HepG2 (cell line): ENCODE data around the gene ZBTB43. TPM values are rescaled to one million over a fixed set of nuclear protein-coding genes. Genes with fewer than 3 reads are reported as not detected.

Source experiments
- ATAC-seq: fragments of 200-7000 bp; cut with Tn5 transposase; 3 replicates; pipeline ENCODE4 v1.9.1; 2020; ENCODE audit warnings: mild to moderate bottlenecking, moderate library complexity
- BruUV-seq: library from RNA; stranded (reverse); fragments of 400-500 nt; replicated peaks from 2 replicates; lab custom pipeline; 2021; lab: Mats Ljungman, UMichigan
- CTCF ChIA-PET: fragments of 300-600 bp; formaldehyde crosslinking; extraction: SDS; loops from one replicate; lab custom pipeline; 2021; ENCODE audit warnings: low total read pairs, inconsistent platforms, low intra/inter-chr PET ratio; lab: Yijun Ruan, JAX
- POLR2A ChIA-PET: fragments of 350-600 bp; sonication (Branson Sonifier 250); formaldehyde crosslinking; loops from one replicate; lab custom pipeline; 2020; ENCODE audit warnings: antibody characterized with exemption, inconsistent platforms; lab: Yijun Ruan, JAX
- DNase-seq: peaks from one replicate; pipeline ENCODE4 v3.0.0-alpha.2; 2015; ENCODE audit warnings: low spot score
- FAIRE-seq: peaks from 3 replicates; lab custom pipeline; 2011; peaks lifted over from hg19 to GRCh38; lab: Jason Lieb, UNC
- H2AFZ ChIP-seq: one replicate; pipeline ENCODE4 v1.6.1; 2011; ENCODE audit warnings: low read length, inconsistent platforms
- H3K27ac ChIP-seq: fragments of 300-600 bp; 3 replicates; pipeline ENCODE4 v1.8.0; 2011; ENCODE audit warnings: mixed run types, mild to moderate bottlenecking, mixed read lengths, low read length, inconsistent platforms; ENCODE audit not compliant: insufficient read depth; ENCODE audit errors: extremely low read length
- H3K27me3 ChIP-seq, 2 experiments: fragments of 200-600 bp in 1 of 2; 2 replicates in 1 of 2; 3 replicates in 1 of 2; pipeline versions ENCODE4 v1.6.0 to v1.8.0; 2011; ENCODE audit warnings: low read length in 2 of 2, mild to moderate bottlenecking in 2 of 2, moderate library complexity in 2 of 2, inconsistent platforms in 1 of 2; ENCODE audit not compliant: insufficient read depth in 2 of 2, control insufficient read depth in 1 of 2
- H3K36me3 ChIP-seq, 2 experiments: fragments of 200-600 bp in 1 of 2; replicated peaks in 1 of 2; 2 replicates in 1 of 2; 3 replicates in 1 of 2; pipeline versions ENCODE4 v1.5.1 to v1.8.0; 2011; ENCODE audit warnings: low read length in 2 of 2, inconsistent platforms in 1 of 2; ENCODE audit not compliant: insufficient read depth in 2 of 2, control insufficient read depth in 1 of 2
- H3K4me1 ChIP-seq: 2 replicates; pipeline ENCODE4 v1.5.1; 2012; ENCODE audit warnings: low read length, inconsistent platforms; ENCODE audit not compliant: insufficient read depth
- H3K4me2 ChIP-seq: 2 replicates; pipeline ENCODE4 v1.6.0; 2011; ENCODE audit warnings: low read depth, low read length, inconsistent platforms
- H3K4me3 ChIP-seq, 3 experiments: fragments of 200-600 bp in 1 of 3; sonication (generic), shearing (Covaris generic) in 1 of 3; replicated peaks in 1 of 3; 2 replicates each; pipeline ENCODE4 v1.5.1; 2011 to 2016; ENCODE audit warnings: low read length in 3 of 3, inconsistent platforms in 2 of 3, low read depth in 2 of 3, mild to moderate bottlenecking in 2 of 3, control low read depth in 1 of 3, mixed read lengths in 1 of 3; ENCODE audit not compliant: insufficient read depth in 1 of 3
- H3K79me2 ChIP-seq: one replicate; pipeline ENCODE4 v1.6.1; 2011; ENCODE audit warnings: low read length, inconsistent platforms; ENCODE audit not compliant: insufficient read depth
- H3K9ac ChIP-seq: 2 replicates; pipeline ENCODE4 v1.6.0; 2011; ENCODE audit warnings: mild to moderate bottlenecking, low read depth, low read length, inconsistent platforms; ENCODE audit not compliant: insufficient read depth
- H3K9me3 ChIP-seq: 2 replicates; pipeline ENCODE4 v1.5.1; 2012; ENCODE audit warnings: mild to moderate bottlenecking, low read length
- H4K20me1 ChIP-seq: 2 replicates; pipeline ENCODE4 v1.6.0; 2011; ENCODE audit warnings: inconsistent platforms, mild to moderate bottlenecking, low read length, moderate library complexity; ENCODE audit not compliant: insufficient read depth
- CHCHD3 ChIP-seq: sonication (generic); formaldehyde crosslinking; IDR thresholded peaks from 2 replicates; pipeline ENCODE4 v1.8.0; 2022; ENCODE audit warnings: mild to moderate bottlenecking, missing genetic modification reagents, moderate library complexity
- ETS1 ChIP-seq: sonication (generic); formaldehyde crosslinking; IDR thresholded peaks from 2 replicates; pipeline ENCODE4 v1.4.0; 2020; ENCODE audit warnings: missing genetic modification reagents
- ETV5 ChIP-seq: IDR thresholded peaks from 2 replicates; pipeline ENCODE4 v1.6.1; 2018; ENCODE audit warnings: missing biosample characterization, missing genetic modification reagents, inconsistent platforms, borderline replicate concordance
- MYC ChIP-seq: sonication (generic); formaldehyde crosslinking; IDR thresholded peaks from 2 replicates; pipeline ENCODE4 v1.9.0; 2021; ENCODE audit warnings: missing genetic modification reagents, borderline replicate concordance
- SNAPC5 ChIP-seq: sonication (generic); formaldehyde crosslinking; IDR thresholded peaks from 2 replicates; pipeline ENCODE4 v1.8.1; 2023; ENCODE audit warnings: mild to moderate bottlenecking, missing genetic modification reagents, borderline replicate concordance
- USF2 ChIP-seq, 2 experiments: sonication (generic) in 1 of 2; formaldehyde crosslinking in 1 of 2; IDR thresholded peaks; 2 replicates each; pipeline versions ENCODE4 v1.5.1 to v1.6.1; 2011 to 2020; ENCODE audit warnings: borderline replicate concordance in 1 of 2, low read depth in 1 of 2, low read length in 1 of 2, mild to moderate bottlenecking in 1 of 2, missing genetic modification reagents in 1 of 2, moderate library complexity in 1 of 2
- ZBTB26 ChIP-seq: IDR thresholded peaks from 2 replicates; pipeline ENCODE4 v1.6.1; 2016; ENCODE audit warnings: missing compliant biosample characterization, missing genetic modification reagents, borderline replicate concordance
- ZBTB8A ChIP-seq: sonication (generic); formaldehyde crosslinking; IDR thresholded peaks from 2 replicates; pipeline ENCODE4 v1.4.0; 2020; ENCODE audit warnings: mild to moderate bottlenecking, low read depth, missing genetic modification reagents, borderline replicate concordance
- ZNF101 ChIP-seq: sonication (generic); formaldehyde crosslinking; IDR thresholded peaks from 2 replicates; pipeline ENCODE4 v1.4.0; 2020; ENCODE audit warnings: mild to moderate bottlenecking, low read depth, missing genetic modification reagents, borderline replicate concordance
- ZNF569 ChIP-seq: sonication (generic); formaldehyde crosslinking; IDR thresholded peaks from 2 replicates; pipeline ENCODE4 v1.5.0; 2020; ENCODE audit warnings: mild to moderate bottlenecking, missing genetic modification reagents, moderate library complexity, borderline replicate concordance
- ZNF574 ChIP-seq: sonication (generic); formaldehyde crosslinking; IDR thresholded peaks from 2 replicates; pipeline ENCODE4 v1.4.0; 2020; ENCODE audit warnings: missing genetic modification reagents
- ZNF577 ChIP-seq: sonication (generic); formaldehyde crosslinking; IDR thresholded peaks from 2 replicates; pipeline ENCODE4 v1.4.0; 2020; ENCODE audit warnings: mild to moderate bottlenecking, low read depth, missing genetic modification reagents, borderline replicate concordance
- ZNF589 ChIP-seq: sonication (generic); formaldehyde crosslinking; conservative IDR thresholded peaks from 2 replicates; pipeline ENCODE4 v1.8.0; 2022; ENCODE audit warnings: mild to moderate bottlenecking, moderate library complexity, missing genetic modification reagents
- ZNF674 ChIP-seq: sonication (generic); formaldehyde crosslinking; IDR thresholded peaks from 2 replicates; pipeline ENCODE4 v1.5.0; 2020; ENCODE audit warnings: low read depth, mild to moderate bottlenecking, missing genetic modification reagents
- ZNF720 ChIP-seq: sonication (generic); formaldehyde crosslinking; IDR thresholded peaks from 2 replicates; pipeline ENCODE4 v1.4.0; 2020; ENCODE audit warnings: missing genetic modification reagents
- WGBS: methylation state at CpG from one replicate; pipeline ENCODE4 v1.1.6; 2017; ENCODE audit warnings: low lambda C conversion rate; 5-methylcytosine and 5-hydroxymethylcytosine counted together
- in situ Hi-C: cut with HindIII; loops from 2 replicates; pipeline ENCODE4 v1.10.0; 2017; ENCODE audit warnings: low pct_unique_long_range_greater_than_20kb; ENCODE audit not compliant: extremely low pct_ligation_motif_present
- intact Hi-C: fragments of 100-400 bp; cut with micrococcal nuclease; formaldehyde crosslinking; loops from one replicate; pipeline ENCODE4 v1.10.0; 2022; ENCODE audit not compliant: unreplicated experiment
- polyA plus RNA-seq, 8 experiments: library from polyadenylated mRNA; depleted of rRNA in 3 of 8; stranded (reverse) in 7 of 8; unstranded in 1 of 8; fragments of >200 nt; fragmentation: Illumina TruSeq in 4 of 8; extraction: Trizol in 4 of 8; gene quantifications; 2 replicates each; pipeline versions ENCODE4 v1.2.1 to v1.2.3, GENCODE V29; 2011 to 2016; ENCODE audit warnings: low read depth in 4 of 8, missing spikeins in 1 of 8, mixed read lengths in 1 of 8; ENCODE audit not compliant: insufficient read depth in 1 of 8
- total RNA-seq, 5 experiments: library from RNA; depleted of rRNA; stranded (reverse); fragments of >200 nt; fragmentation: Illumina TruSeq; extraction: Trizol; gene quantifications; 2 replicates each; pipeline ENCODE4 v1.2.3, GENCODE V29; 2016; ENCODE audit warnings: low read depth in 1 of 5

The ZBTB43 gene
- total and polyA plus RNA-seq, 2 of the 13 experiments (the other 11 are each of a cell fraction or from before 2014, with no cell fraction given): 7.1 to 31.4 TPM

- intact Hi-C loops (no loop called here), in situ Hi-C loops (no loop called here)
- H4K20me1 ChIP-seq: no peaks in the 10 kb centered on the region
- H3K27me3 ChIP-seq: no peaks in the 10 kb centered on the region
- H3K4me3 ChIP-seq: no peak overlapping the region
- H3K27ac ChIP-seq: no peak overlapping the region
- WGBS: 75% methylated on average over 3 of the region's 3 CpGs
- no peak overlapping the region for H3K4me2 ChIP-seq
- BruUV-seq: no TSS peak
- peaks cover 35% of the 10 kb centered on the region for H3K4me1 ChIP-seq
- H3K9ac ChIP-seq: no peak overlapping the region
- DNase-seq: no peak
- H3K36me3 ChIP-seq: peaks cover 18 to 29% of the 10 kb centered on the region in 2 experiments; a peak in 4 of 5 replicates
- TF ChIP-seq ZNF720 (CRISPR knock-in tag) (no peak), ZNF674 (CRISPR knock-in tag) (no peak), ETS1 (CRISPR knock-in tag) (no peak), ZBTB26 (no peak), ZNF569 (CRISPR knock-in tag) (no peak), ZBTB8A (no peak), ZNF101 (no peak), CHCHD3 (CRISPR knock-in tag) (no peak), ZNF574 (CRISPR knock-in tag) (no peak), ZNF589 (CRISPR knock-in tag) (no peak), SNAPC5 (no peak), ZNF577 (CRISPR knock-in tag) (no peak), MYC (CRISPR knock-in tag) (no peak), ETV5 (CRISPR knock-in tag) (no peak), USF2 (IDR thresholded peaks at IDR 0.05; ENCODE audit: low read depth, low read length) (no peak), USF2 (CRISPR knock-in tag; IDR thresholded peaks at IDR 0.05; ENCODE audit: borderline replicate concordance) (no peak)
- POLR2A ChIA-PET: interaction anchor here (1.2 kb wide), 1 partner anchor 26 kb away, joined by 3 read pairs; the partner anchor contains the start of gene ZBTB43
- FAIRE-seq: no peak
- H3K79me2 ChIP-seq: peaks cover 7% of the 10 kb centered on the region
- H3K9me3 ChIP-seq: no peaks in the 10 kb centered on the region
- H2AFZ ChIP-seq: no peak overlapping the region
- ATAC-seq: no peak
- CTCF ChIA-PET: no interaction called here
Measured at GRCh38 chr9:126830827-126831226, 26.0 kb downstream of the ZBTB43 start.
